HEK293 (cell line): ENCODE measurements around the gene GALNT10.

Experiments used
- HOXA7 ChIP-seq: sonication (generic); formaldehyde crosslinking; IDR thresholded peaks from 2 replicates; pipeline ENCODE4 v1.8.1; 2022; ENCODE audit warnings: missing genetic modification reagents, borderline replicate concordance
- KLF7 ChIP-seq: fragments of 450-650 bp; formaldehyde crosslinking; IDR thresholded peaks from 2 replicates; pipeline ENCODE4 v1.5.1; 2016; ENCODE audit warnings: missing biosample characterization, missing genetic modification characterization, borderline replicate concordance
- ZBTB11 ChIP-seq: fragments of 450-650 bp; formaldehyde crosslinking; conservative IDR thresholded peaks from 2 replicates; pipeline ENCODE4 v1.5.1; 2016; ENCODE audit warnings: low read depth, missing biosample characterization, missing genetic modification characterization
- ZNF48 ChIP-seq: fragments of 450-650 bp; formaldehyde crosslinking; IDR thresholded peaks from 2 replicates; pipeline ENCODE4 v1.5.1; 2016; ENCODE audit warnings: missing biosample characterization, missing genetic modification characterization
- ZNF621 ChIP-seq: fragments of 450-650 bp; formaldehyde crosslinking; IDR thresholded peaks from 2 replicates; pipeline ENCODE4 v1.5.1; 2017; ENCODE audit warnings: missing biosample characterization, missing genetic modification characterization
- ZNF645 ChIP-seq: fragments of 450-650 bp; formaldehyde crosslinking; IDR thresholded peaks from 2 replicates; pipeline ENCODE4; 2016; ENCODE audit warnings: missing biosample characterization, missing genetic modification characterization
- TF ChIP-seq, protein P1 (sequence below): fragments of 450-650 bp; formaldehyde crosslinking; IDR thresholded peaks from 2 replicates; pipeline ENCODE4 v1.5.1; 2016; ENCODE audit warnings: missing biosample characterization, missing genetic modification characterization, low read depth
- TF ChIP-seq, protein P2 (sequence below): fragments of 450-650 bp; formaldehyde crosslinking; IDR thresholded peaks from 2 replicates; pipeline ENCODE4 v1.5.1; 2016; ENCODE audit warnings: missing biosample characterization, missing genetic modification characterization
- TF ChIP-seq, protein P3 (sequence below): fragments of 450-650 bp; formaldehyde crosslinking; IDR thresholded peaks from 2 replicates; pipeline ENCODE4 v1.5.1; 2016; ENCODE audit warnings: missing biosample characterization, missing genetic modification characterization

GRCh38 chr5:154273963-154274827 lies 83.7 kb downstream of the GALNT10 start:
- TF ChIP-seq, protein P1, sequence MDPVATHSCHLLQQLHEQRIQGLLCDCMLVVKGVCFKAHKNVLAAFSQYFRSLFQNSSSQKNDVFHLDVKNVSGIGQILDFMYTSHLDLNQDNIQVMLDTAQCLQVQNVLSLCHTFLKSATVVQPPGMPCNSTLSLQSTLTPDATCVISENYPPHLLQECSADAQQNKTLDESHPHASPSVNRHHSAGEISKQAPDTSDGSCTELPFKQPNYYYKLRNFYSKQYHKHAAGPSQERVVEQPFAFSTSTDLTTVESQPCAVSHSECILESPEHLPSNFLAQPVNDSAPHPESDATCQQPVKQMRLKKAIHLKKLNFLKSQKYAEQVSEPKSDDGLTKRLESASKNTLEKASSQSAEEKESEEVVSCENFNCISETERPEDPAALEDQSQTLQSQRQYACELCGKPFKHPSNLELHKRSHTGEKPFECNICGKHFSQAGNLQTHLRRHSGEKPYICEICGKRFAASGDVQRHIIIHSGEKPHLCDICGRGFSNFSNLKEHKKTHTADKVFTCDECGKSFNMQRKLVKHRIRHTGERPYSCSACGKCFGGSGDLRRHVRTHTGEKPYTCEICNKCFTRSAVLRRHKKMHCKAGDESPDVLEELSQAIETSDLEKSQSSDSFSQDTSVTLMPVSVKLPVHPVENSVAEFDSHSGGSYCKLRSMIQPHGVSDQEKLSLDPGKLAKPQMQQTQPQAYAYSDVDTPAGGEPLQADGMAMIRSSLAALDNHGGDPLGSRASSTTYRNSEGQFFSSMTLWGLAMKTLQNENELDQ (tag by site-specific recombination) = no peak
- TF ChIP-seq, protein P2, sequence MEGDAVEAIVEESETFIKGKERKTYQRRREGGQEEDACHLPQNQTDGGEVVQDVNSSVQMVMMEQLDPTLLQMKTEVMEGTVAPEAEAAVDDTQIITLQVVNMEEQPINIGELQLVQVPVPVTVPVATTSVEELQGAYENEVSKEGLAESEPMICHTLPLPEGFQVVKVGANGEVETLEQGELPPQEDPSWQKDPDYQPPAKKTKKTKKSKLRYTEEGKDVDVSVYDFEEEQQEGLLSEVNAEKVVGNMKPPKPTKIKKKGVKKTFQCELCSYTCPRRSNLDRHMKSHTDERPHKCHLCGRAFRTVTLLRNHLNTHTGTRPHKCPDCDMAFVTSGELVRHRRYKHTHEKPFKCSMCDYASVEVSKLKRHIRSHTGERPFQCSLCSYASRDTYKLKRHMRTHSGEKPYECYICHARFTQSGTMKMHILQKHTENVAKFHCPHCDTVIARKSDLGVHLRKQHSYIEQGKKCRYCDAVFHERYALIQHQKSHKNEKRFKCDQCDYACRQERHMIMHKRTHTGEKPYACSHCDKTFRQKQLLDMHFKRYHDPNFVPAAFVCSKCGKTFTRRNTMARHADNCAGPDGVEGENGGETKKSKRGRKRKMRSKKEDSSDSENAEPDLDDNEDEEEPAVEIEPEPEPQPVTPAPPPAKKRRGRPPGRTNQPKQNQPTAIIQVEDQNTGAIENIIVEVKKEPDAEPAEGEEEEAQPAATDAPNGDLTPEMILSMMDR (tag by site-specific recombination) = no peak
- TF ChIP-seq KLF7 (tag by site-specific recombination) = no peak
- no peak for TF ChIP-seq HOXA7 (CRISPR knock-in tag)
- TF ChIP-seq, protein P3, sequence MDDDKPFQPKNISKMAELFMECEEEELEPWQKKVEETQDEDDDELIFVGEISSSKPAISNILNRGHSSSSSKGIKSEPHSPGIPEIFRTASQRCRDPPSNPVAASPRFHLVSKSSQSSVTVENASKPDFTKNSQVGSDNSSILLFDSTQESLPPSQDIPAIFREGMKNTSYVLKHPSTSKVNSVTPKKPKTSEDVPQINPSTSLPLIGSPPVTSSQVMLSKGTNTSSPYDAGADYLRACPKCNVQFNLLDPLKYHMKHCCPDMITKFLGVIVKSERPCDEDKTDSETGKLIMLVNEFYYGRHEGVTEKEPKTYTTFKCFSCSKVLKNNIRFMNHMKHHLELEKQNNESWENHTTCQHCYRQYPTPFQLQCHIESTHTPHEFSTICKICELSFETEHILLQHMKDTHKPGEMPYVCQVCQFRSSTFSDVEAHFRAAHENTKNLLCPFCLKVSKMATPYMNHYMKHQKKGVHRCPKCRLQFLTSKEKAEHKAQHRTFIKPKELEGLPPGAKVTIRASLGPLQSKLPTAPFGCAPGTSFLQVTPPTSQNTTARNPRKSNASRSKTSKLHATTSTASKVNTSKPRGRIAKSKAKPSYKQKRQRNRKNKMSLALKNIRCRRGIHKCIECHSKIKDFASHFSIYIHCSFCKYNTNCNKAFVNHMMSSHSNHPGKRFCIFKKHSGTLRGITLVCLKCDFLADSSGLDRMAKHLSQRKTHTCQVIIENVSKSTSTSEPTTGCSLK = no peak
- TF ChIP-seq ZNF621 (tag by site-specific recombination) = no peak
- TF ChIP-seq ZNF645 (tag by site-specific recombination) = no peak
- TF ChIP-seq ZNF48 (tag by site-specific recombination) = no peak
- TF ChIP-seq ZBTB11 = no peak
